GM23248 (cell line): ENCODE measurements around the gene STAP2.

Experiments
- EZH2 ChIP-seq: fragments of 200-600 bp; sonication (generic); IDR thresholded peaks from 2 replicates; pipeline ENCODE4 v1.6.1; 2018; ENCODE audit warnings: antibody characterized with exemption, mild to moderate bottlenecking; ENCODE audit not compliant: insufficient read depth, poor library complexity, severe bottlenecking
- EZH2phosphoT487 ChIP-seq: fragments of 200-600 bp; sonication (generic); IDR thresholded peaks from 2 replicates; pipeline ENCODE4 v1.6.1; 2018; ENCODE audit warnings: antibody characterized with exemption, moderate library complexity, mild to moderate bottlenecking, low read depth; ENCODE audit not compliant: insufficient read depth

DNA sequence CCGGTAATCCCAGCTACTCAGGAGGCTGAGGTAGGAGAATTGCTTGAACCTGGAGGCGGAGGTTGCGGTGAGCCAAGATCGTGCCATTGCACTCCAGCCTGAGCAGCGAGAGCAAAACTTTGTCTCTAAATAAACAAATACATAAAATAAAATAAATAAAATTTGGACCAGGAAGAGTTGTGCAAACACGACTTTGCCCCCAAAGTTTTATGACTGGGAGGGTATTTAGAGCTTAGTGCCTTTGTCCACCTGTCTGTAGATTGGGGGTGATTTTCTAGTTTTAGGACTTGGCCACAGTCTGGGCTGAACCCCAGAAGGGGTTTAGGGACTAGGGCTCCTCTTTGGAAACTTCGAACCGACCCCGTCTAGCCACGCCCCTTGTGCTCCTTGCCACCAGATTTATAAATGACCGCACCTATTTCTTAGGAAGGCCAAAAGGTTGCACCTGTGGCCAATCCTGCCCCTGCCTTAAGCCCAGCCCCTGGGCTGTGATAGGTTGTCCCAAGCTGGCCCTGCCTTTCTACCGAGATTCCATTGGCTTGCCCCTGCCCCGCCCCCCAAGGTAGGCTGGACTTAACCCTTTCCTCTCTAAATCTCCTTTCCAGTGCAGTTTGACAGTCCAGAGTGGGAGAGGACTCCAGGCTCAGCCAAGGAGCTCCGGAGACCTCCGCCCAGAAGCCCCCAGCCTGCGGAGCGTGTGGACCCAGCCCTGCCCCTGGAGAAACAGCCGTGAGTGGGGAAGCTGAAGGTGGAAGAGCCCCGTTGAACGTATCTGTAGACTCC is 54.3 kb downstream of the STAP2 start:
- TF ChIP-seq EZH2 (no peak), EZH2phosphoT487 (no peak)
